ENCODE measurements around the gene ZEB2. TPM values are rescaled to one million over a fixed set of nuclear protein-coding genes. Genes with fewer than 3 reads are reported as not detected.

Gene ZEB2
- total and polyA plus RNA-seq, 2 donors (not counting 3 experiments of a cell fraction or from before 2014, with no cell fraction given) = 17.9 to 49.6 TPM

DNA sequence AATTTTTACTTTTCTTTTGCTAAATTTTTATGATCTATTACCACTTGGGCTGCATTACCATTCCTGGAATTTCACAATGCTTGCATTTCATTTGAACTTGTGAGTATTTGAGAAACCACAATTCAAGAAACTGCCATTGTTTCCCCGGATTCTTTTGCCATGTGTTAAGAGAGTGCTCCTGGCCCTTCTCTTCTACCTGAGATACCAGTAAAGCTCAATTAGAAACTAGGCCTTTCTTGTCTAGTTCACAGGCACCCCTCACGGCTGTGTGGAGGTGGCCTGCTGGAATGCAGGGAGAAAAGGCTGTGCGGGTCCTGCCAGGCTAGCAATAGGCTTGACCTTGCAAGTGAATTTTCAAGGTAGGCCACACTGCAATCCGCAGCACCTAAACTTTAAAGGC, 40.8 kb downstream of the ZEB2 start:
- ChIA-PET CTCF (interaction anchor here (2.3 kb wide), 1 partner anchor 9 kb away, joined by 11 read pairs; no protein-coding TSS in a partner anchor), POLR2A (no interaction called here)
- no peaks in the 10 kb centered on the region for H3K9me3 ChIP-seq (replicated peaks; ENCODE audit: control insufficient read depth, insufficient read depth, low read length)
- BruUV-seq (replicated peaks) = no TSS peak
- peaks cover 3% of the 10 kb centered on the region for H3K79me2 ChIP-seq (ENCODE audit: control insufficient read depth, insufficient read depth, low read length)
- no peak overlapping the region for H2AFZ ChIP-seq (ENCODE audit: low read depth, low read length)
- FAIRE-seq (no peak), DNase-seq (ENCODE audit: low read depth, low spot score) (no peak)
- intact Hi-C loops (cut with micrococcal nuclease) (no loop called here), dilution Hi-C loops (cut with MboI; ENCODE audit: extremely low pct_ligation_motif_present, low sequenced_read_pairs) (no loop called here)
- H3K27me3 ChIP-seq (ENCODE audit: control insufficient read depth in 2 of 2, insufficient read depth in 2 of 2, low read length in 2 of 2) = no peaks in the 10 kb centered on the region
- no peaks in the 10 kb centered on the region for H3K36me3 ChIP-seq (ENCODE audit: control insufficient read depth in 2 of 2, extremely low read depth in 1 of 2, insufficient read depth in 2 of 2, low read length in 2 of 2)
- H3K27ac ChIP-seq (ENCODE audit: insufficient read depth, low read depth, low read length) = no peak overlapping the region
- H3K9ac ChIP-seq (replicated peaks; ENCODE audit: extremely low read depth, insufficient read depth, low read length) = no peak overlapping the region
- H3K9me1 ChIP-seq (replicated peaks; ENCODE audit: control insufficient read depth, extremely low read depth, insufficient read depth, low read length) = peaks cover 3% of the 10 kb centered on the region
- no peak overlapping the region for H3K4me3 ChIP-seq (replicated peaks in 1 of 3; ENCODE audit: insufficient read depth in 1 of 3, low read depth in 1 of 3, low read length in 3 of 3)
- no peak for TF ChIP-seq POLR2A (IDR thresholded peaks at IDR 0.05; ENCODE audit: low read depth, low read length)
- TF ChIP-seq, protein P1, sequence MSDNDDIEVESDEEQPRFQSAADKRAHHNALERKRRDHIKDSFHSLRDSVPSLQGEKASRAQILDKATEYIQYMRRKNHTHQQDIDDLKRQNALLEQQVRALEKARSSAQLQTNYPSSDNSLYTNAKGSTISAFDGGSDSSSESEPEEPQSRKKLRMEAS (IDR thresholded peaks at IDR 0.05; ENCODE audit: insufficient read depth, insufficient read length) = no peak
- TF ChIP-seq, protein P2, sequence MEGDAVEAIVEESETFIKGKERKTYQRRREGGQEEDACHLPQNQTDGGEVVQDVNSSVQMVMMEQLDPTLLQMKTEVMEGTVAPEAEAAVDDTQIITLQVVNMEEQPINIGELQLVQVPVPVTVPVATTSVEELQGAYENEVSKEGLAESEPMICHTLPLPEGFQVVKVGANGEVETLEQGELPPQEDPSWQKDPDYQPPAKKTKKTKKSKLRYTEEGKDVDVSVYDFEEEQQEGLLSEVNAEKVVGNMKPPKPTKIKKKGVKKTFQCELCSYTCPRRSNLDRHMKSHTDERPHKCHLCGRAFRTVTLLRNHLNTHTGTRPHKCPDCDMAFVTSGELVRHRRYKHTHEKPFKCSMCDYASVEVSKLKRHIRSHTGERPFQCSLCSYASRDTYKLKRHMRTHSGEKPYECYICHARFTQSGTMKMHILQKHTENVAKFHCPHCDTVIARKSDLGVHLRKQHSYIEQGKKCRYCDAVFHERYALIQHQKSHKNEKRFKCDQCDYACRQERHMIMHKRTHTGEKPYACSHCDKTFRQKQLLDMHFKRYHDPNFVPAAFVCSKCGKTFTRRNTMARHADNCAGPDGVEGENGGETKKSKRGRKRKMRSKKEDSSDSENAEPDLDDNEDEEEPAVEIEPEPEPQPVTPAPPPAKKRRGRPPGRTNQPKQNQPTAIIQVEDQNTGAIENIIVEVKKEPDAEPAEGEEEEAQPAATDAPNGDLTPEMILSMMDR (IDR thresholded peaks at IDR 0.05; ENCODE audit: extremely low read depth in 1 of 2, insufficient read depth in 1 of 2, low read depth in 1 of 2, low read length in 2 of 2) = no peak
- TF ChIP-seq EZH2 (IDR thresholded peaks at IDR 0.05; ENCODE audit: borderline replicate concordance, low read depth, low read length, severe bottlenecking) = no peak
- no peak for TF ChIP-seq GATA2 (IDR thresholded peaks at IDR 0.05; ENCODE audit: insufficient read depth, insufficient read length, low read depth, low read length)
- TF ChIP-seq JUN (IDR thresholded peaks at IDR 0.05; ENCODE audit: borderline replicate concordance, insufficient read depth, insufficient read length, low read depth) = no peak
- TF ChIP-seq MYC (IDR thresholded peaks at IDR 0.05; ENCODE audit: low read depth, low read length) = no peak
- no peak for TF ChIP-seq FOS (IDR thresholded peaks at IDR 0.05; ENCODE audit: borderline replicate concordance, insufficient read depth, low read length)
- TF ChIP-seq POLR2AphosphoS5 (IDR thresholded peaks at IDR 0.05; ENCODE audit: insufficient read depth, low read depth, low read length) = no peak
- H3K4me1 ChIP-seq (ENCODE audit: control insufficient read depth, extremely low read depth, insufficient read depth, low read length) = no peaks in the 10 kb centered on the region
- no peak overlapping the region for H3K4me2 ChIP-seq (ENCODE audit: insufficient read depth, low read length)
- no peaks in the 10 kb centered on the region for H4K20me1 ChIP-seq (replicated peaks; ENCODE audit: control insufficient read depth, extremely low read depth, insufficient read depth, low read length)

Measured in endothelial cell of umbilical vein (primary cell).